OCI-LY3 (cell line): ENCODE results near the gene ASS1.

Source experiments
- CTCF ChIP-seq: fragments of 200-600, 300-600 bp; sonication (generic); IDR thresholded peaks from 2 replicates; pipeline ENCODE4 v1.5.1; 2014; ENCODE audit warnings: antibody characterized with exemption, low read length, low read depth
- EZH2phosphoT487 ChIP-seq: fragments of 200-600 bp; shearing (Covaris generic); IDR thresholded peaks from 2 replicates; pipeline ENCODE4 v1.6.1; 2018; ENCODE audit warnings: antibody characterized with exemption, mixed run types, low read depth

- TF ChIP-seq CTCF (no peak), EZH2phosphoT487 (no peak)
Measured at GRCh38 chr9:130526854-130527650, 82.3 kb downstream of the ASS1 start.
